ENCODE data around the gene ZDHHC14.
A peak's percentile ranks its signal among the peaks of the same experiment; 100 is the strongest.

Gene ZDHHC14

DNA sequence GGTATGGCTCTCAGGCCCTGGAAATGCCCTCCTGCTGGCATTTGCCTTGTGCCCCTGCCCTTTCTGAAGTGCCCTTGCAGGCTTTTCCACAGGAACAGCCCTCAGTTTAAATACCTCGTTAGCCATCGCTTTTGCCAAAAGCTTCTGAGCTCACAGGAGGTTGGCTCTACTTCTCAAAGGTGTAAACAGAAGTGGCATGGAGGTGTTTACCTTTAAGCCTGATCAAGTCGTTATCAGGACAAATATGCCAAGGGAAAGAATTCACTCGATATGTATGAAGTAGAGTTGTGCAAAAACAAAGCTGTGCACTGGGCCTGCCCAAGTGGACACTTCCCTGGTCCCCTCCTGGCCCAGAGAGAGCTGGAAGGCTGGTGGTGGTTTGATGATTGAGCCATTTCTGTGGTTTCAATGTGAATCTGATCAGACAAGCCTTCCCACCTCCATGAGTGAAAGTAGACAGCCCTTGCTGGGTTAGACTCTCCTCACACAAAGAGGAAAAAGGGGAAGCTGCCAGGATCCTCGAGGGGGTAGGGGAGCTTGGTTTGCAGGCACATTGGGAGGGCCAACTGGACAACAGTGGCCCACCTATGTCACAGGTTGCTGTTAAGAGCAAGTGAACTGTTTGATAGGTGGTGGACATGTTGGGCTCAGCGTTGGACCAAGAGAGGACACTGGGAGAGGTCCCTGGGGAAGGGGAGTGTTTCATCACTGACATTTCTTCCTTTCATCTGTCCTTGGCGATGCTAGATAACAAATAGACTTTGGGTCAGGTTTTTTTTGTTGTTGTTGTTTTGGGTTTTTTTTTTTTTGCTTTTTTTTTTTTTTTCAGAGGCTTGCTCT is 98.7 kb downstream of the ZDHHC14 start:
- no peak overlapping the region for H3K4me3 ChIP-seq (ENCODE audit: low read length in 2 of 2)
- no CpG with 5 or more reads among the region's 7 CpGs for WGBS, 2 donors (ENCODE audit: extremely low coverage in 2 of 2, insufficient read length in 2 of 2, insufficient replicate concordance in 1 of 2)
- H3K9ac ChIP-seq (ENCODE audit: low read depth, low read length, poor library complexity) = no peak overlapping the region
- H2BK120ac ChIP-seq (ENCODE audit: low read depth, low read length) = no peak overlapping the region
- no peak overlapping the region for H3K4me2 ChIP-seq (ENCODE audit: insufficient read depth, low read length, poor library complexity, severe bottlenecking)
- no peak overlapping the region for H3K14ac ChIP-seq (ENCODE audit: low read length)
- H4K91ac ChIP-seq (ENCODE audit: low read depth, low read length, poor library complexity) = no peak overlapping the region
- H2AK5ac ChIP-seq (ENCODE audit: low read depth, low read length) = no peak overlapping the region
- no peak overlapping the region for H3K4ac ChIP-seq (ENCODE audit: low read length)
- no peak overlapping the region for H2BK15ac ChIP-seq (ENCODE audit: low read length)
- H4K8ac ChIP-seq (ENCODE audit: low read depth, low read length) = no peak overlapping the region
- no peak overlapping the region for H3K23ac ChIP-seq (ENCODE audit: low read depth, low read length, poor library complexity)
- H2BK12ac ChIP-seq (ENCODE audit: low read length) = no peak overlapping the region
- no peaks in the 10 kb centered on the region for H3K36me3 ChIP-seq (replicated peaks in 1 of 2; ENCODE audit: control insufficient read depth in 2 of 2, insufficient read depth in 2 of 2, low read length in 2 of 2)
- H3K9me3 ChIP-seq (replicated peaks in 1 of 2; ENCODE audit: control insufficient read depth in 2 of 2, insufficient read depth in 1 of 2, low read depth in 1 of 2, low read length in 2 of 2) = no peaks in the 10 kb centered on the region
- no peaks in the 10 kb centered on the region for H3K4me1 ChIP-seq (ENCODE audit: control insufficient read depth in 2 of 2, insufficient read depth in 1 of 2, low read depth in 1 of 2, low read length in 2 of 2)
- DNase-seq (ENCODE audit: low spot score) = no peak
- H2AFZ ChIP-seq (ENCODE audit: low read length) = no peak overlapping the region
- no peak overlapping the region for H3K18ac ChIP-seq (ENCODE audit: low read length)
- H3K27me3 ChIP-seq (ENCODE audit: control insufficient read depth in 3 of 3, insufficient read depth in 3 of 3, low read depth in 1 of 3, low read length in 3 of 3) = no peaks in the 10 kb centered on the region
- no peak overlapping the region for H3K27ac ChIP-seq (replicated peaks; ENCODE audit: low read length)
- no peaks in the 10 kb centered on the region for H3K79me1 ChIP-seq (ENCODE audit: low read depth, low read length)
- H2BK5ac ChIP-seq (ENCODE audit: low read length) = no peak overlapping the region

DNA sequence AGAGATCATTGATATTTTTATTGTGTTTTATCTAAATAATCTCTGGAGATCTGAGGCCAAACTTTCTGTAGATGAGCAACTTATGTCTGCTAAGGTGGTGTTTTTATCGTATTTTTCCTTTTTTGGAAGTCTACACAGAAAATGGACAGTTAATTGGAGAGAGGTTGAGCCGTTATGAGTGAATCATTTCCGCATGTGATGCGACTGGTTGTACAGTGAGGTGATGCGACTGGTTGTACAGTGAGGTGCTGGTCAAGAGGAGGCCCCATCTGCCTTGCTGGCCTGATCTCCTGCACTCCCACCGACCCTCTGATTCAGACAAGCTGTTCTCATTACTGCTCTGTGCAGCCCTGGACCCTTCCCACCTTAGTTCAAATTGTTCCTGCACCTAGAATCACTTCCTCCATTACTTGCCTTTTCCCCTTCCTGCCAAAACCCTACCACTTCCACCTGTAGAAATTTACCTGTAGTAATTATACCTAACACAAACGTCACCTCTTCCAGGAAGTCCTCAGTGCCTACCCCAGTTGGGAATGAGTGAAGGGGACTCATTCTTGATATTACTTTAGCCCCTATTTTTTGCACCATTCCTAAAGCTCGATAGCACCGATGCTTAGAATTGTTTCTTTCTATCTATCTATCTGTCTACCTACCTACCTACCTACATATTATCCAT is 100.3 kb downstream of the ZDHHC14 start:
- no peak overlapping the region for H3K4me2 ChIP-seq (ENCODE audit: insufficient read depth, low read length, poor library complexity, severe bottlenecking)
- no peak overlapping the region for H3K14ac ChIP-seq (ENCODE audit: low read length)
- no peak overlapping the region for H3K27ac ChIP-seq (replicated peaks; ENCODE audit: low read length)
- H4K8ac ChIP-seq (ENCODE audit: low read depth, low read length) = no peak overlapping the region
- H3K79me1 ChIP-seq (ENCODE audit: low read depth, low read length) = no peaks in the 10 kb centered on the region
- H2BK15ac ChIP-seq (ENCODE audit: low read length) = no peak overlapping the region
- no peak overlapping the region for H3K4me3 ChIP-seq (ENCODE audit: low read length in 2 of 2)
- H2BK12ac ChIP-seq (ENCODE audit: low read length) = no peak overlapping the region
- no peaks in the 10 kb centered on the region for H3K36me3 ChIP-seq (replicated peaks in 1 of 2; ENCODE audit: control insufficient read depth in 2 of 2, insufficient read depth in 2 of 2, low read length in 2 of 2)
- H3K4ac ChIP-seq (ENCODE audit: low read length) = no peak overlapping the region
- H4K91ac ChIP-seq (ENCODE audit: low read depth, low read length, poor library complexity) = no peak overlapping the region
- no peak overlapping the region for H3K18ac ChIP-seq (ENCODE audit: low read length)
- H3K9ac ChIP-seq (ENCODE audit: low read depth, low read length, poor library complexity) = peak overlapping the region; percentile 51
- H2AK5ac ChIP-seq (ENCODE audit: low read depth, low read length) = no peak overlapping the region
- no peak overlapping the region for H2BK5ac ChIP-seq (ENCODE audit: low read length)
- no peaks in the 10 kb centered on the region for H3K27me3 ChIP-seq (ENCODE audit: control insufficient read depth in 3 of 3, insufficient read depth in 3 of 3, low read depth in 1 of 3, low read length in 3 of 3)
- H3K23ac ChIP-seq (ENCODE audit: low read depth, low read length, poor library complexity) = no peak overlapping the region
- H2BK120ac ChIP-seq (ENCODE audit: low read depth, low read length) = no peak overlapping the region
- H2AFZ ChIP-seq (ENCODE audit: low read length) = no peak overlapping the region
- WGBS, 2 donors (ENCODE audit: extremely low coverage in 2 of 2, insufficient read length in 2 of 2, insufficient replicate concordance in 1 of 2) = no CpG with 5 or more reads among the region's 9 CpGs
- no peaks in the 10 kb centered on the region for H3K4me1 ChIP-seq (ENCODE audit: control insufficient read depth in 2 of 2, insufficient read depth in 1 of 2, low read depth in 1 of 2, low read length in 2 of 2)
- H3K9me3 ChIP-seq (replicated peaks in 1 of 2; ENCODE audit: control insufficient read depth in 2 of 2, insufficient read depth in 1 of 2, low read depth in 1 of 2, low read length in 2 of 2) = no peaks in the 10 kb centered on the region
- DNase-seq (ENCODE audit: low spot score) = no peak

DNA sequence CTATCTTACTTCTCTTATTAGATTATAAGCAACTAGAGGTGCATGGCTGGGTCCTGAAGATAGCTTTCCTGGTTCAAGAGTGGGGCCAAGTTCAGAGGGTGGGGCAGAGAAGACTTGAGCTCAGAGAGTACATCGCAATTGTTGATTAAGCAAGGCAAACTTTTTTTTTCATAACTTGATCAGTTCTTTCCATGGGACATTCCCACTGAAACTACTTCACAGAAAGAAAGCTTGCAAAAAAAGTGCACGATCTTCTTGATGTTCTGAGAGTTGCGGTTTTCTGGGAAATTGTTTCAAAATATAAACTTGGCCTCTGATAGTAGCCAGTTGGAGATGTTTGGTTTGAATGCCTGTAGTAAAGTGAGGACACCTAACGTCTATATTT is 100.9 kb downstream of the ZDHHC14 start:
- Histone ChIP-seq H3K9me3 (replicated peaks in 1 of 2; ENCODE audit: control insufficient read depth in 2 of 2, insufficient read depth in 1 of 2, low read depth in 1 of 2, low read length in 2 of 2) (no peaks in the 10 kb centered on the region), H2BK12ac (ENCODE audit: low read length) (no peak overlapping the region), H3K4ac (ENCODE audit: low read length) (no peak overlapping the region), H3K36me3 (replicated peaks in 1 of 2; ENCODE audit: control insufficient read depth in 2 of 2, insufficient read depth in 2 of 2, low read length in 2 of 2) (no peaks in the 10 kb centered on the region), H3K27ac (replicated peaks; ENCODE audit: low read length) (no peak overlapping the region), H4K91ac (ENCODE audit: low read depth, low read length, poor library complexity) (no peak overlapping the region), H2BK120ac (ENCODE audit: low read depth, low read length) (no peak overlapping the region), H2AFZ (ENCODE audit: low read length) (no peak overlapping the region), H3K4me2 (ENCODE audit: insufficient read depth, low read length, poor library complexity, severe bottlenecking) (no peak overlapping the region), H3K4me1 (ENCODE audit: control insufficient read depth in 2 of 2, insufficient read depth in 1 of 2, low read depth in 1 of 2, low read length in 2 of 2) (no peaks in the 10 kb centered on the region), H3K4me3 (ENCODE audit: low read length in 2 of 2) (no peak overlapping the region), H3K27me3 (ENCODE audit: control insufficient read depth in 3 of 3, insufficient read depth in 3 of 3, low read depth in 1 of 3, low read length in 3 of 3) (no peaks in the 10 kb centered on the region), H3K79me1 (ENCODE audit: low read depth, low read length) (no peaks in the 10 kb centered on the region), H2BK15ac (ENCODE audit: low read length) (no peak overlapping the region), H2AK5ac (ENCODE audit: low read depth, low read length) (no peak overlapping the region), H2BK5ac (ENCODE audit: low read length) (no peak overlapping the region), H3K18ac (ENCODE audit: low read length) (no peak overlapping the region), H3K14ac (ENCODE audit: low read length) (no peak overlapping the region), H3K9ac (ENCODE audit: low read depth, low read length, poor library complexity) (no peak overlapping the region), H3K23ac (ENCODE audit: low read depth, low read length, poor library complexity) (no peak overlapping the region), H4K8ac (ENCODE audit: low read depth, low read length) (no peak overlapping the region)
- WGBS, 2 donors (ENCODE audit: extremely low coverage in 2 of 2, insufficient read length in 2 of 2, insufficient replicate concordance in 1 of 2) = no CpG with 5 or more reads among the region's 4 CpGs
- no peak for DNase-seq (ENCODE audit: low spot score)

DNA sequence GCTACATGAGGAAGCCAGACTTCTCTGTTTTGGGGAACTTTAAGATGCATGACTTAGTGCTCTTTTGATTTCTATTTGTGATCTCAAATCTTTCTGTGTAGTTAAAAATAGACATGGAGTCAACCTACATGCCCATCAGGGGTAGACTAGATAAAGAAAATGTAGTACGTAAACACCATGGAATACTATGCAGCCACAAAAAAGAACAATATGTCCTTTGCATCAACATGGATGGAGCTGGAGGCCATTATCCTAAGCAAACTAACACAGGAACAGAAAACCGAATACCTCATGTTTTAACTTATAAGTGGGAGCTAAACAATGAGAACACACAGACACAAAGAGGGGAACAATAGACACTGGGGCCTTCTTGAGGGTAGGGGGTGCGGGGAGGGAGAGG is 102.8 kb downstream of the ZDHHC14 start:
- Histone ChIP-seq H2AFZ (ENCODE audit: low read length) (no peak overlapping the region), H3K9ac (ENCODE audit: low read depth, low read length, poor library complexity) (no peak overlapping the region), H3K4me1 (ENCODE audit: control insufficient read depth in 2 of 2, insufficient read depth in 1 of 2, low read depth in 1 of 2, low read length in 2 of 2) (peaks cover 0 to 6% of the 10 kb centered on the region in 2 donors), H3K79me1 (ENCODE audit: low read depth, low read length) (no peaks in the 10 kb centered on the region), H4K8ac (ENCODE audit: low read depth, low read length) (no peak overlapping the region), H3K27ac (replicated peaks; ENCODE audit: low read length) (no peak overlapping the region), H2BK15ac (ENCODE audit: low read length) (no peak overlapping the region), H3K36me3 (replicated peaks in 1 of 2; ENCODE audit: control insufficient read depth in 2 of 2, insufficient read depth in 2 of 2, low read length in 2 of 2) (no peaks in the 10 kb centered on the region), H2AK5ac (ENCODE audit: low read depth, low read length) (no peak overlapping the region), H3K23ac (ENCODE audit: low read depth, low read length, poor library complexity) (no peak overlapping the region), H2BK120ac (ENCODE audit: low read depth, low read length) (no peak overlapping the region), H3K9me3 (replicated peaks in 1 of 2; ENCODE audit: control insufficient read depth in 2 of 2, insufficient read depth in 1 of 2, low read depth in 1 of 2, low read length in 2 of 2) (no peaks in the 10 kb centered on the region), H3K4ac (ENCODE audit: low read length) (no peak overlapping the region), H2BK12ac (ENCODE audit: low read length) (no peak overlapping the region), H3K4me2 (ENCODE audit: insufficient read depth, low read length, poor library complexity, severe bottlenecking) (no peak overlapping the region), H4K91ac (ENCODE audit: low read depth, low read length, poor library complexity) (no peak overlapping the region), H3K4me3 (ENCODE audit: low read length in 2 of 2) (no peak overlapping the region), H3K27me3 (ENCODE audit: control insufficient read depth in 3 of 3, insufficient read depth in 3 of 3, low read depth in 1 of 3, low read length in 3 of 3) (no peaks in the 10 kb centered on the region), H3K14ac (ENCODE audit: low read length) (no peak overlapping the region), H2BK5ac (ENCODE audit: low read length) (no peak overlapping the region), H3K18ac (ENCODE audit: low read length) (no peak overlapping the region)
- DNase-seq (ENCODE audit: low spot score) = no peak
- WGBS, 2 donors (ENCODE audit: extremely low coverage in 2 of 2, insufficient read length in 2 of 2, insufficient replicate concordance in 1 of 2) = no CpG with 5 or more reads among the region's 3 CpGs
